ENCODE measurements around the gene CARD10.

DNA sequence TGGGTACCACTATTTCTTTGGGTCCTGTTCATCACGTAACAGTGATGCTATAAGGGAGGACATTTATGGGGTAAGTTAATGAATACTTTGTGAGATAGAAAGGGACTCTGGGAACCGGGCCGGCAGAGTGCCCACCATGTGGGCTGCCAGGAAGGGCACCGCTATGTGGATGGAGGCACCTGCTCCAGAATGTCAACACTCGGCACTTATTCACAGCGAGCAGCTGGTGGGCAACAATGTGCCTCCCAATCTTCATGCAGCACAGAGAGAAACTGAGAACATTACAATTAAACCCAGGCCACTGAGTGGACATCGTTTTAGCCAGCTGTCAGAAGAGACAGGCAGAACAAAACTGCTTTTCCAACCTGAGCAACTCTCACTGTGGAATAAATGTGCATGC lies 76.1 kb downstream of the CARD10 start:
- TF ChIP-seq ZNF17 (CRISPR knock-in tag; IDR thresholded peaks at IDR 0.05) (no peak), ZNF7 (CRISPR knock-in tag; IDR thresholded peaks at IDR 0.05) (no peak), CHD2 (IDR thresholded peaks at IDR 0.05; ENCODE audit: low read depth, low read length) (no peak), ZNF274 (CRISPR knock-in tag; IDR thresholded peaks at IDR 0.05) (no peak), JUNB (CRISPR knock-in tag; IDR thresholded peaks at IDR 0.05; ENCODE audit: borderline replicate concordance) (no peak), CTCF (CRISPR knock-in tag; IDR thresholded peaks at IDR 0.05) (no peak), MZF1 (CRISPR knock-in tag; IDR thresholded peaks at IDR 0.05; ENCODE audit: borderline replicate concordance) (no peak), FOXA1 (IDR thresholded peaks at IDR 0.05) (no peak), FOXA1 (CRISPR knock-in tag; IDR thresholded peaks at IDR 0.05) (no peak), ZNF775 (CRISPR knock-in tag; IDR thresholded peaks at IDR 0.05; ENCODE audit: borderline replicate concordance) (no peak), REST (IDR thresholded peaks at IDR 0.05; ENCODE audit: borderline replicate concordance in 1 of 2, low read depth in 1 of 2, low read length in 2 of 2) (no peak)
- TF ChIP-seq, protein P1, sequence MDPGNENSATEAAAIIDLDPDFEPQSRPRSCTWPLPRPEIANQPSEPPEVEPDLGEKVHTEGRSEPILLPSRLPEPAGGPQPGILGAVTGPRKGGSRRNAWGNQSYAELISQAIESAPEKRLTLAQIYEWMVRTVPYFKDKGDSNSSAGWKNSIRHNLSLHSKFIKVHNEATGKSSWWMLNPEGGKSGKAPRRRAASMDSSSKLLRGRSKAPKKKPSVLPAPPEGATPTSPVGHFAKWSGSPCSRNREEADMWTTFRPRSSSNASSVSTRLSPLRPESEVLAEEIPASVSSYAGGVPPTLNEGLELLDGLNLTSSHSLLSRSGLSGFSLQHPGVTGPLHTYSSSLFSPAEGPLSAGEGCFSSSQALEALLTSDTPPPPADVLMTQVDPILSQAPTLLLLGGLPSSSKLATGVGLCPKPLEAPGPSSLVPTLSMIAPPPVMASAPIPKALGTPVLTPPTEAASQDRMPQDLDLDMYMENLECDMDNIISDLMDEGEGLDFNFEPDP (CRISPR knock-in tag; conservative IDR thresholded peaks at IDR 0.05): no peak

Measured in HepG2 (cell line).